ENCODE measurements around the gene ABHD4.
"Not testable (repeated sequence)": the region's sequence is repeated elsewhere in the genome, so short reads cannot be mapped to it uniquely, and the experiment has no call there.

Gene ABHD4

DNA sequence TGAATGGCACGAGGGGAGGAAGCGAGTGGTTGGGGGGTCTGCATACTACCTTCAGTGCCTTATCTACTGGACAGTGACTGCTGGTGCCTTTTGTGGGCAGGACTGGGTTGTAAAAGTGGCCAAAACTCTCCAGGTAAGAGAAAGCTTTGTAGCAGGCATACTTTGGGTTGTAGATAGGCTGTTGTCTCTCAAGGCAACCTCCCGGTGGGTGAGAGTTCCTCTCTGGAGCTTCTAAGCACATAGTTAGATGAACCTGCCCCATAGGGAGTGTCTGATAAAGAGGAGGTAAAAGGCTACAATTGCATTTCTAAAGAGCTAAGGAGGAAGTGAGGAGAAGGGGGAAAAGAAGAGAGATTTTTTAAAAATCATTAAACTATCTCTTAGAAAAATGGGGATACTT, 4.9 kb upstream of the ABHD4 start:
- no peak for DNase-seq

DNA sequence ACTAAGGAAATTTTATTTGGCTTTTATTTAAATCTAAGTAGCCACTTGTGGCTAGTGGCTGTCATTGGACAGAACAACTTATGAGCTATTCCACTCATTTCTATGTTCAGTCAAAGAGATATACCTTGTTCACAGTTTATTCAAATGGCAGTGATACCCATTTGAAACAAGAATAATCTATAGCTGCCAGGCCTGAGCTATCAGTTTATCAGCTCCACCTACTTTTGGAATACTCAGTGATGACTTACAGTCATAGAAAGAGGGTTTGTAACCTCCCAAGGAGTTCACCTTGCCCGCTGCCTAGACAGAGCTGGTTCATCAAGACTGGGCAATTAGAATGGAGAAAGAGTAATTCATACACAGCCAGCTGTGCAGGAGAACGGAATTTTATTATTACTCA, 4.5 kb upstream of the ABHD4 start:
- no peak for DNase-seq

DNA sequence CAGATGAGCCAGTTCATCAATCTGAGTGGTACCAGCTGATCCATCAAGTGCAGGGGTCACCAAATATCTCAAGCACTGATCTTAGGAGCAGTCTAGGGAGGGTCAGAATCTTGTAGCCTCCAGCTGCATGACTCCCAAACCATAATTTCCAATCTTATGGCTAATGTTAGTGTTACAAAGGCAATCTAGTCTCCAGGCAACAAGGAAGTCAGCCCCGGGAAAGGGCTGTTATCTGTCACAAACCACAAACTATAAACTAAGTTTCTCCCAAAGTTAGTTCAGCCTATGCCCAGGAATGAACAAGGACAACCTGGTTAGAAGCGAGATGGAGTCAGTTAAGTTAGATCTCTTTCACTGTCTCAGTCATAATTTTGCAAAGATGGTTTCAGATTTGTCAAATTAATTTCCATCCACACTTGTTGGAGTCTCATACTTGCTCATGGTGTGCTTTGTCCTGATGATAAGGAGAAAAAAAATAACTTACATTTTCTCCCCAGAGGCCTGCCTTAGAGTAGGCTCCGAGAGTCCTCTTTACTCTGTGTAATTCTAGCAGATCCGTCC, 3.9 kb upstream of the ABHD4 start:
- DNase-seq: no peak

DNA sequence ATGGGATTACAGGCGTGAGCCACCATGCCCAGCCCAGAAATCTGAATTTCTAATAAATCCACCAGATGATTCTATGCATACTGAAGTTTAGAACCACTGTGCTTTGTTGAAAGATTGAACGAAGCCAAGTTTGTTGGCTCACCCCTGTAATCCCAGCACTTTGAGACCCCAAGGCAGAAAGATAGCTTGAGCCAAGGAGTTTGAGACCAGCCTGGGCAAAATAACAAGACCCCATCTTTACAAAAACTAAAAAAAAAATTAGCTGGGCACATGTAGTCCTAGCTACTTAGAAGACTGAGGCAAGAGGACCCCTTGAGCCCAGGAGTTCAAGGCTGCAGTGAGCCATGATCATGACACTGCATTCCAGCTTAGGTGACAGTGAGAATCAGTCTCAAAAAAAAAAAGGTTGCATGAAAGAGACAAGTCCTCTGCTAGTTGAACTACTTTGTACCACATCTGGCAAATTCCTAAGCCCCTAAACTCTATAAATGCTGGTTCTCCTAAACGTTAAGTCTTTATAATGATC, 1.7 kb upstream of the ABHD4 start:
- no peak for DNase-seq

DNA sequence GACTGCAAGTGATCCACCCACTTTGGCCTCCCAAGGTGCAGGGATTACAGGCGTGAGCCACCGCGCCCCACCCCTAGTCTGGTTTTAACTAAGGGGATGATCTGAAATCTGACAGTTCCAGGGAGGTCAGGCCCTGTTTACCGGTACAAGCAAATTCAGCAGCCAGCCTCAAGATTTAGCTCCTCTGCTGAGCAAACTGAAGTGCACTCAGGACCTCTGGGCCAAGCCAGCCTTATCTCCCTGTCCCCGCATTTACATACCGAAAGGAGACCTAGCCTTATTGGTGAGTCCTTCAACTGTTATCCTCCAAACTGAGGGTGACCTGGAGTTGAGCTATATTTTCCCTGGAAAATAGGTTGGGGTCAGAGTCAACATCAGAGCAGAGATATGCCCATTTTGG, 835 bp upstream of the ABHD4 start:
- no peak for DNase-seq

DNA sequence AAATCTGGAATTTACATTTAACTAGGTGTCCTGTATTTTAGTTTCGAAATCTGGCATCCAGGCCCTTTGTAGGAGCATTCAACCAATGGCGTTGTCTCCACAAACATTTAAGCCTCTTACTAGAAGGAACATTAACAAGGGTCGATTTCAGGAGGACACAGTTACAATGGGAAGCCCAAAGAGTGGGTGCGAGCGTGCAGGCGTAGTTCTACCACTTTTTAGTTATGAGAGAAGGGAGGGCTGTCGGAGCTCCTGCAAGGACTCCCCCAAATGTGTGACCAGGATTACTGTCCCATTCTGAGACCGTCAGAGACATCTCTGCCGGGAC, 365 bp upstream of the ABHD4 start:
- DNase-seq: no peak

DNA sequence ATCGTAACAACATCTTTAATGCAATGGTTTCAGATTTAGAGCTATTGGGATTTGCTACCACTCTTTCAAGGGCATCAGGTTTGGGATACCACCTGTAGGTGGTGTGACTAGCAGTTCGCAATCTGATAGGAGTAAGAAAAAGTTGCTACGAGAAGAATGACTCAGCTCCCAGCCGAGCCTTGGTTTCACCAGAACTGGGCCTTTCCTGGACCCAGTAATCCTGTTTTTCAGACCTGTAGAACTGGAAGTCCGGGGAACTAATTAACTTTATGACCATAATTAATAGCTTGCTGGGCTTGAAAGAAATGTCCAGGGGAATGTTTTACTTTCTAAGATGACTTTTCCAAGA, 770 bp downstream of the ABHD4 start:
- peak; percentile 63 for DNase-seq

DNA sequence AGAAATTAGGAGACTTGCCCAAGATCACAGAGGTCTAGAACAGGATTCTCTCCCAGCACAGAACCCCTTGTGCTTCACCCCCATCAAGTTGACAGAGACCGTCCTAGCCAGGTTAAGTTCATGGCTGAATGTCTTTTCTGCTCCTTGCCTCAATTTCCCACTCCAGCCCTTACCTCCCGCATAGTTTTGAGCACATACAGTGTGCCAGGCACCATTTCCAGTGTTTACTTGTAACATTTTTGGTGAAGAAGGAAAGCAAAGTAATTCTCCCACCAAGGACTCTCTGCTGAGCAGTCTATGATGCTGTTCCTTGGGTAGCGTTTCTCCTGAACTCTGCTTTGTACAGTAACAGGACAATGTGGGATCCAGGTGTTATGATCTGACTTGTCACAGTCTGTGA, 1.2 kb downstream of the ABHD4 start:
- DNase-seq: no peak

DNA sequence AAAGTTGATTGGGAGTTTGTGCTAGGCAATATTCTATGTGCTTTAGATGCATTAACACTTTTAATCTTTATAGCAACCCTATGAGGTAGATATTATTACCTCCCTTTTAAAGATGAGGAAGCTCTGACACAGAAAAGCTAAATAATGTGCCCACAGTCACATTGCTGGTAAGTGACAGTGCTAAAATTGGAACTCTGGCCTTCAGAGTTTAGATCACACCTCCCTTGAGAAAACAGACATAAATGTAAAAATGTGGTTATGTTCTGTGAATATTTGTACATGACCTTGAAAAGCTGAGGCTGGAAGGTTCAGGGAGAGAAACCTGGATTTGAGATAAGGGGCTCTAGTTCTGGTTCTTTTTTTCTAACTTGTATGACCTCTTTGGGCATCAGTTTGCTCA, 1.9 kb downstream of the ABHD4 start:
- DNase-seq: no peak

DNA sequence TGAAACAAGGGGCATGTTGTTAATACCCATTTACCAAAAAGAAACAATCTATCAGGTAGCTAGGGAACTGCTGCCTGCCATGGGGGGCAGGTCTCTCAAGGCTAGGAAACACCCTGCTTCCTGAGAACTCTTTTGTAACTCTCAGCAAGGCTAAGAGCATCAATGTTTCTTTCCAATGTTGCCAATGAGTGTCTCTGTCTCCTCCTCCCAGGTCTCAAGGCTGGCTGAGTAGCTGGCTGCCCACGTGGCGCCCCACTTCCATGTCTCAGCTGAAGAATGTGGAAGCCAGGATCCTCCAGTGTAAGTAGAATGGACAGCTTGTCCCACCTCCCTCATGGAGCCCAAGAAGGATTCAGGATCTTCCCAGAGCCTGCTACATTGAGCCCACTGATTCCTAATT, 3.4 kb downstream of the ABHD4 start:
- DNase-seq: no peak

DNA sequence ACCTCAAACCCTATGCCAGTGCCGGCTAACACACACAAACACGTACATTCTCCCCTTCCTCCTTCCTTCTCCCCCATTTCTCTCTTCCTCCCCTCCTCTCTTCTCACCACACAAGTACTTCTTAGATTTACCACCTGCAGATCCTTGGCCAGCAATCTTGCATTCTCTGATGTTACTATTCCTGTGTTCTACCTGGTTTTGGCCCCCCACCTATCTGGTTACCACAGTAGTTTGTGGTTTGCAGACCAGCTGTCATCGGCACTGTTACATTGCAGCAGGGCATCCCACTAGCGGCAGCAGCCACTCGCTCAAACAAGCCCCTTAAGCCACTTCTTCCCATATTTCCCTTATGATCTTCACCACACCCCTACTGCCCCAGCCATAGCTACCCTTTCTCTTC, 3.9 kb downstream of the ABHD4 start:
- no peak for DNase-seq

DNA sequence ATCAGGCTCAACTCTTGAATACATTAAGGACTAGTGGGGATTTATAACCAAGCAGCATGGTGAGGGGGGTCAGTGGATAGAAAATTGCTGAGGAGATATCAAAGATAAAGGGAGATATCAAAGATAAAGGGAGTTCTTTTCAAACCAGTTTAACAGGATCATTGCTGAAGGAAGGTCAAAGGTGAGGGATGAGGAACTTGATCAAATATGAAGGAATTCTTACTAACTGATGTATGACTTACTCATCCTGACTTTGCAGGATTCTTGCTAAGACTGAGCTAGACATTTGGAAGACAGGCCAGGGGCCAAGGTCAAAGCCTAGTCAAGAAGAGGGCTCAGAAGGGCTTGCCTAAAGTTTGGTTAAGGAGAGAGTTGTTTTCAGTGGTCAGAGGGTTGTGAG, 4.8 kb downstream of the ABHD4 start:
- peak; percentile 81 for DNase-seq

DNA sequence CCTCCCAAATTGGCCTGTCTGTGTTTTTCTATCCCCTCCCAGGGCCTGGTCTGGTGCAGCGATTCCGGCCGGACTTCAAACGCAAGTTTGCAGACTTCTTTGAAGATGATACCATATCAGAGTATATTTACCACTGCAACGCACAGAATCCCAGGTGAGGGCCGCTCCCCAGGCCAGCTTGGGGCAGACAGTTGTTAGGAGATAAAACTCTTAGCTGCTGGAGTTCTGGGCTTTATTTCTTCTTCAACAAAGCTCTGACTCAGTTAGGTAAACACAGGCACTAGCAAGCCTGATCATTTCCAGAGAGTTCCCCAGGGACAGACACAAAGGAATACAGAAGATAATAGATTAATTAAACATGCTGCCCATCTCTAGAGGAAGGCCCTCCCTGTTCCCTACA, 8.3 kb downstream of the ABHD4 start:
- no peak for DNase-seq

DNA sequence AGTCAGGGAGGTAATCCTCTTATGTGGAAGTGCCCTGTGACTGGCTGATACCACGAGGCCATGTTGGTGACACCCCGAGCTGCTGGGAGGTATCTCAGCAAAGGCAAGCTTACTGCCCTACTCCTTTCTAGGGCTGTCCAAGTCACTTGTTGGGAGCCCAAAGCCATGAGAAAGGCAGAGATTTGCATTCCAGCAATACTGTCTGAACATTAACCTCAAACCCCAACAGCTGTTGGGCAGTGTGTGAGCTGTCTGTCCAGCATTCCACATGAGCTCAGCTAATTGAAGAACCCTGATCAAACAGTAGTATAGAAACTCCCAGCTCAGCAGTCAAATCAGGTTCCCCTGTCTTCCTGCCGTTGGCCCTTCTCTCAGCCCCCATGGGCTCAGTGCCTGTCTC, 9.2 kb downstream of the ABHD4 start:
- no peak for DNase-seq

DNA sequence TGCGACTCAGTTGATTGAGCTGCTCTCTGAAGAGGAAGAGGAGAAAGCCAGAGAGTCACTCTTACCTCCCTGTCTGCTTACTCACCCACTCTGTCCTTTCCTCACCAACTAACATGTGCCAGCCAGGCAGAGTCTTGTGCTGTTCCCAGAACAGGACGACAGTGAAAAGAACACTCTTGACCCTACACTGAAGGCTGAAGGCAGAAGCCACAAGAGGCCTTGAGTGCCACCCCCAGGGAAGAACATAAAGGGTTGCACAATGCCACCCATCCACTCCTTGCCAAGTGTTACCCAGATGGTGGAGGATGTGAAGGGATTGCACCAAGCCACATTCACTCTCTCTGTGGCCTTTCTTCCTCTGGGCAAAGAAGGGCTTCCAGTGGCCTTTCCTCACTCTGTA, 12.8 kb downstream of the ABHD4 start:
- DNase-seq: no peak

DNA sequence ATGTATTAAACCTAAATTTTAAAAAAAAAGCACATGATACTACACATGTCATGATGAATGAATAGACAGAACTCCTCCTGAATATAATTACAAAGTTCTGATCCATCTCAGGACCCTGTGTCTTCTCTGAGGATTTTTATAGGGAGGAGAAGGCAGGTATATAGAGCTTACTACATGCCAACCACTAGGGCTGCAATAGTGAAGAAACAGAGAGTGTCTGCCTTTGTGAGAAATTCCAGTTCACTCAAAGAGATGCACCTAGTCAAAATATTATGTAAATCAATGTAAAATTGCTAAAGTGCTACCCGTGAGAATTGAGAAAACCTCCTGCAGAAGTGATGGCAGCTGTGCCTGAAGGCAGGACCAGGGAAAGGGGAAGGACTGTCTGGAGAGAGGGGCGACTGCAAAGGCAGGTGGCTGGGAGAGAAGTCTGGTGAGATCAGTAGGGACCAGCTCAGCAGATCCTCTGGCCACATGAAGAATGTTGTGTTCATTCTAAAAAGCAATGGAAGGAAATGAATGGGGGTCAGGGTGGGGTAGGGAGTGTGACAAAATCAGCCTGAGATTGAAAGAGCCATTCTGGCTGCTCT, 15.1 kb downstream of the ABHD4 start:
- DNase-seq: no peak

DNA sequence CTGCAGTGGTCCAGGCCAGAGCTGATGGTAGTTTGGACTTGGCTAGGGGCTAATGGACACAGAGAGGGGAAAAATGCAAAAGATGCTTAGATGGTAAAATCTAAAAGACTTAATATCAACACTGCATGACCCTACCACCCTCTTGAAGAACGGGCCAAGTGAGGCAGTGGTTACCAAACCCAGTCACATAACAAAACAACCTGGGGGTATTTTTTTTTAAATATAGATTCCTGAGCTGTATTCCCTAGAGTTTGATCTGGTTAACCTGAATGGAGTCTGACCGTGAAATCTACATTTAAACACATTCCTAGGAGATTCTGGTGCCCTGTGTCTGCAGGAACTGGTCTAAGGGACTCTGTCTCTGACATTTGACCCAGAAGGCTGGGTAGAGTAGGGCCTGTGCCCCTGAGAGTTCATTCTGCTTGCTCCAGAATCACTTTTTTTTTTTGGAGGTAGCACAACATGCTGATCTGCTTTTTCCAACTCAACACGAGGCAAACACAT, 15.7 kb downstream of the ABHD4 start:
- DNase-seq: no peak

DNA sequence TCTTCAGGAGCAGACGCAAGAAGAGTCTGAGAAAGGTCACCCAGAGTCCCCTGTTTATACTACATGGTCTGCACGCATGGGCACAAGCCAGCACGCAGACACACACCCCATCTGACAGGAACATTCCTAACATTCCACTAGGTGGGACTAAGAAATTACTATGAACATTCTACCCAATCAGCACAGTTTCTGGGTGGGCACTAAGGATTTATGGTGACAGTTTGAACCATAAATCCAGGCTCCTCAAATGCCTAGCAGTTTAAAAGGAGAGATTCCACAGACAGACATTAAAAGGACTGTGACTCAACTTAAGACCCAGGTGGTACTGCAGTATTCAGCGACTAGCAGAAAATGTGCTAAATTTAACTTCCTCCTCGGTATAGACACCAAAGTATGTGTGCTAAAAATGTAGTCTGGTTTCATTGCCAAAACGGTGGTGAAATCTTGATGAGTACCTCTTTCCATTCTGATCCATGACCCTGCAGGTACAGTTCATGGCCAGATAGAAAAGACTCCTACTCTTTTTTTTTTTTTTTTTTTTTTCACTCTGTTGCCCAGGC, 16.2 kb downstream of the ABHD4 start:
- peak; percentile 99 for DNase-seq

DNA sequence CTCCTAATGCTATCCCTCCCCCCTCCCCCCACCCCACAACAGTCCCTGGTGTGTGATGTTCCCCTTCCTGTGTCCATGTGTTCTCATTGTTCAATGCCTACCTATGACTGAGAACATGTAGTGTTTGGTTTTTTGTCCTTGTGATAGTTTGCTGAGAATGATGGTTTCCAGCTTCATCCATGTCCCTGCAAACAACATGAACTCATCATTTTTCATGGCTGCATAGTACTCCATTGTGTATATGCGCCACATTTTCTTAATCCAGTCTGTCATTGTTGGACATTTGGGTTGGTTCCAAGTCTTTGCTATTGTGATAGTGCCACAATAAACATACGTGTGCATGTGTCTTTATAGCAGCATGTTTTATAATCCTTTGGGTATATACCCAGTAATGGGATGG, 17.7 kb downstream of the ABHD4 start:
- not testable (repeated sequence) for DNase-seq

DNA sequence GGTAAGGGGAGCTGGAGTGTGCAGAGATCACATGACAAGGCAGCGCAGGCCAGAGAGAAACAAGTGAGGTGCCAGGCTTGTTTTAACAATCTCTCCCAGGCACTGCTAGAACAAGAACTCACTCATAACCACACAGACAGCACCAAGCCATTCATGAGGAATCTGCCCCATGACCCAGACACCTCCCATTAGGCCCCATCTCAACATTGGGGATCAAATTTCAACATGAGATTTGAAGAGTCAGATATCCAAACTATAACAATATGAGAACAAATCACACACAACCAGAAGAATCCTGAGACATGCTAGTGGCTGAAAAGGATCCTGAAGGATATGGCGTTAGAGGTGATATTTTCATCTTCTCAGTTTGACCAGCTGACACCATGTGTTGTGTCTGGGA, 24.2 kb downstream of the ABHD4 start:
- DNase-seq: peak; percentile 59

DNA sequence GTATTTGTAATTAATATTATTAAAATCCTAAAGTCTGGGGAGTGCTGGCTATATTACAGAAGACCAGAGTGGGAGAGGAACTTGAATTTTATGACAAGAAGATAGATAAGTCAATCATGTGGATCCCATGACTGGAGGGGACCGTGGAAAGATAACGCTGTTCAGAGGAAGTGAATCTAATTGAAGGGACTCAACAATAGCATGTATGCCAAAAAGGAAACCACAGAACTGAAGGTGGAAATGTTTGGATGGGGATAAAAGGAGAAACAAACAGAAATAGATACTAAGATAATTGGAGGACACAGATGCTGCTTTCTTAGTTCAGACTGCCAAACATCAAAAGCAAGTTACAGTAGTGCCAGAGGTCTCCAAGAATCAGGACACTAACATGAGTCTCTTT, 24.9 kb downstream of the ABHD4 start:
- no peak for DNase-seq

DNA sequence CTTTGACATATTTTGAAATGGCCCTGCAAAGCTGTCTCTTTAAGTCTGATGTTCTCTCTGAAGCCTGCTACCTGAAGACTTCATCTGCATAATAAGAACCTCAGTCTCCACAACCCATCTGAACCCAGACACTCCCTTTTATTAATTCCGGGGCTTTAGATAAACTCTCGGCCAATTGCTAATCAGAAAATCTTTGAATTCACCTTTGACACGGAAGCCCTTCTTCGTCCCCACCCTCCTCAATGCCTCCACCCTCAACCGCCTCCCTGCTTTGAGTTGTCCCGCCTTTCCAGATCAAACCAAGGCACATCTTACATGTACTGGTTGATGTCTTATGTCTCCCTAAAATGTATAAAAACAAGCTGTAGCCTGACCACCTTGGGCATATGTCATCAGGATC, 28.5 kb downstream of the ABHD4 start:
- DNase-seq: no peak

DNA sequence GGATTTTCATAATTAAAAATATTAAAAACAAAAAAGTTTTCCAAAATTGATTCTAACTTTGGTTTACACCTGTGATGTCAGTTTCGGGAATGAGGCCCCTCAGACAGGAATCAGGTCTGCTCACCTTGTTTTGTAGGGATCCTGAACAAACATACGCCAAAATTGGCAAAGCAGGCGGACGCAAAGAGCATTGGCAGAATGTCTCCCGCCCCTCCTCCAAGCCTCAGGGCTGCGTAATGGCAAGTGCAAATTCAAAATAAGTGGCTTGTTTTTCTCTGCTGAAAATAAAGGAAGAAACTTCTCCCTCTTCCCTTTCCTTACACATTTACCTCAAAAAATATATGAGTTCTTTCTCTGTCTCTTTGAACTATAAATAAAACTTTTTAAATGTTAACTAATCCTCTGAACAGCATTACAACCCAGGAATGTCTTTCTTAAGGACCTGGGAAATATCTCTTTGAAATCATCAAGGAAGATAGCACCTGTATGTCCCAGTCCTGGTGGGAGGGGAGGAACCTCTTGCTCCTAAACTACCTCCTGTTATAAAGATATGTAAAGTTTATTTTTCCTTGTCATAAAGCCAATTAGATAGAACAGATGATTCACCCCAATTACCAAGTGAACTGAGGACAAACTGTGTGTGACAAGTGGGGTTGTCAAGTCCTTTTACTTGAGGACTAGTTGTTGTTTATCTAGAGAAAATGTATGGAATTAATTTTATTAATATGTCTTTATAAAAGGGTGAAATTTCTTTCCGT, 29.6 kb downstream of the ABHD4 start:
- DNase-seq: no peak

DNA sequence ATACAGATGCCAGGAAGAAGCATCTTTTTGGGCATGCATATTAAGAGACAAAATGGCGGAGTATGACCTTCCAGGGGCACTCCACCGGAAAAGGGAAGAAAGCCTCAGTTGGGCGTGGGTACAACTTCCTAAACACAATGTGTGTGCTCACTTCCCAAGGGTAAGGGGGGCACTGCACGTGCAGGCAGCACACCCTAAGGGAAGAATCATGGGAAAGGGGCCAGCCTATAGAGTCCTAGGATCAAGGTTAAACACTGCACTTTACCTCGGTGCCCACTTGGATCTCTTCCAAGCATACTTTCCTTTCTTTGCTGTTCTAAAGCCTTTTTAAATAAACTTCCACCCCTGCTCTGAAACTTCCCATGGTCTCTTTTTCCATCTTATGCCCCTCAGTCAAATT, 31.3 kb downstream of the ABHD4 start:
- no peak for DNase-seq
